Type B pancreatic cell (in vitro differentiated cells): ENCODE data around the gene NDUFA8. TPM values are rescaled to one million over a fixed set of nuclear protein-coding genes. Genes with fewer than 3 reads are reported as not detected.

Source experiments
- DNase-seq: peaks from one replicate; pipeline ENCODE4 v3.0.0; 2021; ENCODE audit warnings: mixed read lengths; ENCODE audit not compliant: unreplicated experiment; ENCODE audit errors: extremely low spot score
- H3K27ac Mint-ChIP-seq: 2 replicates; pipeline ENCODE4 v1.8.0; 2021; ENCODE audit warnings: mild to moderate bottlenecking, mixed read lengths
- H3K27me3 Mint-ChIP-seq: 2 replicates; pipeline ENCODE4 v1.8.0; 2021; ENCODE audit warnings: mixed read lengths
- H3K36me3 Mint-ChIP-seq: 2 replicates; pipeline ENCODE4 v1.8.0; 2021; ENCODE audit warnings: mixed read lengths
- H3K4me1 Mint-ChIP-seq: one replicate; pipeline ENCODE4 v1.8.0; 2021; ENCODE audit warnings: mixed read lengths; ENCODE audit not compliant: unreplicated experiment
- H3K4me3 Mint-ChIP-seq: 2 replicates; pipeline ENCODE4 v1.8.0; 2021; ENCODE audit warnings: mild to moderate bottlenecking, mixed read lengths
- H3K9me3 Mint-ChIP-seq: 2 replicates; pipeline ENCODE4 v1.8.0; 2021; ENCODE audit warnings: mixed read lengths
- total RNA-seq: library from RNA; stranded (reverse); gene quantifications from 2 replicates; pipeline ENCODE4 v1.2.1, GENCODE V29; 2021; ENCODE audit warnings: low replicate concordance
- TF ChIP-seq, protein P1 (sequence below): fragments of 200-600 bp; sonication (generic); conservative IDR thresholded peaks from 2 replicates; pipeline ENCODE4 v1.5.0; 2021; ENCODE audit warnings: antibody characterized with exemption, mild to moderate bottlenecking

Gene NDUFA8
- total RNA-seq, 1 donor from 2014 or later: 65.4 TPM

DNA sequence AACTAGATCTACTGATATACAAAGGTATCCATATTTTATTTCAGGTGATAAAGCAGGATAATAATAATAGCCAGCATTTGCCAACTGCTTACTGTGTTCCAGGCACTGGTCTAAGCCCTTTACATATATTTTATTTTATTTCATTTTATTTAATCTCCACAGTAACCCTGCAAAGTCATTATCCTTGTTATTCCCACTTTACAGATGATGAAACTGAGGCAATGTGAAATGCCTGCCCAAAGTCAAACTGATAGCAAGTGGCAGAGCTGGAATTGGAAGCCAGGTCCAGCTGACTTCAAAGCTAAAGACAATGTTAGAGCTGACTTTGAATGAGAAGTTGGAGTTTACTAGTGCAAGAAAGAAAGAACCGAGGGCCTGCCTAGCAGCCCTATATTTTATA, 25.0 kb upstream of the NDUFA8 start:
- Mint-ChIP-seq H3K27me3 (peaks cover 8% of the 10 kb centered on the region), H3K9me3 (no peaks in the 10 kb centered on the region), H3K4me1 (peaks cover 17% of the 10 kb centered on the region), H3K36me3 (no peaks in the 10 kb centered on the region), H3K4me3 (no peak overlapping the region), H3K27ac (no peak overlapping the region)
- TF ChIP-seq, protein P1, sequence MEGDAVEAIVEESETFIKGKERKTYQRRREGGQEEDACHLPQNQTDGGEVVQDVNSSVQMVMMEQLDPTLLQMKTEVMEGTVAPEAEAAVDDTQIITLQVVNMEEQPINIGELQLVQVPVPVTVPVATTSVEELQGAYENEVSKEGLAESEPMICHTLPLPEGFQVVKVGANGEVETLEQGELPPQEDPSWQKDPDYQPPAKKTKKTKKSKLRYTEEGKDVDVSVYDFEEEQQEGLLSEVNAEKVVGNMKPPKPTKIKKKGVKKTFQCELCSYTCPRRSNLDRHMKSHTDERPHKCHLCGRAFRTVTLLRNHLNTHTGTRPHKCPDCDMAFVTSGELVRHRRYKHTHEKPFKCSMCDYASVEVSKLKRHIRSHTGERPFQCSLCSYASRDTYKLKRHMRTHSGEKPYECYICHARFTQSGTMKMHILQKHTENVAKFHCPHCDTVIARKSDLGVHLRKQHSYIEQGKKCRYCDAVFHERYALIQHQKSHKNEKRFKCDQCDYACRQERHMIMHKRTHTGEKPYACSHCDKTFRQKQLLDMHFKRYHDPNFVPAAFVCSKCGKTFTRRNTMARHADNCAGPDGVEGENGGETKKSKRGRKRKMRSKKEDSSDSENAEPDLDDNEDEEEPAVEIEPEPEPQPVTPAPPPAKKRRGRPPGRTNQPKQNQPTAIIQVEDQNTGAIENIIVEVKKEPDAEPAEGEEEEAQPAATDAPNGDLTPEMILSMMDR: no peak
- DNase-seq: no peak

DNA sequence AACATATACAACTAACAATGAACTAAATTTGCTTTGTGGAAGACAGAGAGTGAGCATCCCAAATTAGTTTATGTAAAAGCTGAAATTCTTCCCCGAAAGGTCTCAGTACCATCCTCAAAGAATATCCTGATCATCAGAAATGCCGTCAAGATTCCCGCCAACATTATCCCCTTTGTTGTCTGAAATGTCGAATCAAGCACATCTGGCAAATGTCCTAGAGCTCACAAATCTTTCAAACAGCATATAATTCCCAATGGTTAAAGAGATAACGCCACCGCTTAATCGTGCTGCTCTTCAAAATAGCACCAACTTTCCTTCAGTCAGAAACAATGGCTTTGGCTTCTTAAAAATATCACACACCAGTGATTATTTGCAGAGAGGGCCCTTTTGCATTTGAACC, 23.9 kb upstream of the NDUFA8 start:
- no peak overlapping the region for H3K4me3 Mint-ChIP-seq
- no peaks in the 10 kb centered on the region for H3K9me3 Mint-ChIP-seq
- H3K36me3 Mint-ChIP-seq: no peaks in the 10 kb centered on the region
- H3K27ac Mint-ChIP-seq: no peak overlapping the region
- no peak for DNase-seq
- H3K4me1 Mint-ChIP-seq: peaks cover 17% of the 10 kb centered on the region
- H3K27me3 Mint-ChIP-seq: peaks cover 15% of the 10 kb centered on the region
- TF ChIP-seq, protein P1: no peak

DNA sequence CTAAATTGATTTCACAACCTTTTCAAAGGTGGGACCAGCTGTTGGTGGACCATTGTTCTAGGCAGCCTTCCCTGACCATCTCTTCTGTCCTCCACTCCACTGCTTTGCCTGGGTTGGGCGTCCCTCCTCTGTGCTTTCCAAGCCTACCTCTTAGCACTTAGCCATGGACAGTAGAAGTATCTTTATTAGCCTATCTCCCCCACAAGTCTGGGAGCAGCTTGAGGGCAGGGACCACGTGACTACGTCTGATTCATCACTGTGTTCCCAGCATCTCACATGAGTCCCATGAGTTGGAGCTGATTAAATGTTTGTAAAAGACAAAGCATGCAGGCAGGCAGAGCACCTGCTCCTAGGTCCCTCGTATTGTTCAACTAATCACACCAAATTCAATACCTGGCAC, 21.1 kb upstream of the NDUFA8 start:
- TF ChIP-seq, protein P1: no peak
- H3K36me3 Mint-ChIP-seq: no peaks in the 10 kb centered on the region
- no peak for DNase-seq
- no peak overlapping the region for H3K4me3 Mint-ChIP-seq
- H3K27me3 Mint-ChIP-seq: peaks cover 26% of the 10 kb centered on the region
- no peaks in the 10 kb centered on the region for H3K4me1 Mint-ChIP-seq
- H3K27ac Mint-ChIP-seq: no peak overlapping the region
- H3K9me3 Mint-ChIP-seq: no peaks in the 10 kb centered on the region

DNA sequence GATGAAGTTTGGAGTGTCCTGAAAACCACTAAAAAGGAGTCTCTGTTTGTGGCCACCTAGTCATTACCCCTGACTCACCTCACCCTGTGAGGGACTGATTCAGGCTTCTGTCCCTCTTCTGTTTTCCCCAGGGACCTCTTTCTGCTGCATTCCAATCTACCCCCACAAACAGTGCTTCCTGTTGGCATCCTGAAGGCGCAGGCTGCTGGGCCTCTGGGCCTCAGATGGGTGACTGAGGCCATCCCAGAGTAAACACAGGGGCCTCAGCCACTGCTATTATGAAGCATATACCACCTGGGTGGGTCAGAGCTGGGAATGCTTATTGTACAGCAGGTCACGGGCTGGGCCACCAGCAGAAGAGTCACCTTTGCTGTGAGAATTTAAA, 20.1 kb upstream of the NDUFA8 start:
- H3K4me3 Mint-ChIP-seq: no peak overlapping the region
- DNase-seq: no peak
- no peaks in the 10 kb centered on the region for H3K36me3 Mint-ChIP-seq
- H3K27ac Mint-ChIP-seq: no peak overlapping the region
- TF ChIP-seq, protein P1: no peak
- peaks cover 32% of the 10 kb centered on the region for H3K27me3 Mint-ChIP-seq
- H3K4me1 Mint-ChIP-seq: no peaks in the 10 kb centered on the region
- no peaks in the 10 kb centered on the region for H3K9me3 Mint-ChIP-seq

DNA sequence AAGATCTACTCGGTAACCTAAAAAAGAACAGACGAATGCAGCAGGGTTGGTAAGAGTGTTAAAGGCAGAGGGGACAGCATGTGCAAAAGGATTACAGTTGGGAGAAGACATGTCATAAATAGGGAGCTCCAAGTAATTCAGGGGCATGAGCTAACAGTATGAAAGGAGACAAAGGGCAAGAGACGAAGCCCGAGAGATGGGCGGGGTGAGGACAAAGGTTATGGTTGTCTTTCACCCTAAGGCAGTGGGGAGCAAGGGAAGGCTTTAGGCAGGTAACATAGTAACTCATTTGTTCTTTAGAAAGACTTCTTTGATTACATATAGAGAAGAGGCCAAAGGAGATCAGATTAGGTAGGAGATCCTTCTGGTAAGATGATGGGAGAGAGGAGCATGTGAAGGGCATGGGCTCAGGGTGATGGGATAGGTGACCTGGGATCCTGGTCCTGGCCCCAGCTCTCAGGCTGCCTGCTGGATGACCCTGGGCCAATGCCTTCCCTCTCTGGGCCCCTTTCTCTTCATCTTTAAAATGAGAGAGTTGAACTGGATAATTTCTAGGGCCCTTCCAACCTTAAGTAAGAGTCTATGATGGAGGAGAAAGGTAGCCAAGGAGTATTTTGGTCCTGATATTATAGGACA, 19.6 kb upstream of the NDUFA8 start:
- no peak overlapping the region for H3K27ac Mint-ChIP-seq
- DNase-seq: no peak
- peaks cover 34% of the 10 kb centered on the region for H3K27me3 Mint-ChIP-seq
- H3K4me3 Mint-ChIP-seq: no peak overlapping the region
- no peaks in the 10 kb centered on the region for H3K4me1 Mint-ChIP-seq
- TF ChIP-seq, protein P1: no peak
- no peaks in the 10 kb centered on the region for H3K9me3 Mint-ChIP-seq
- no peaks in the 10 kb centered on the region for H3K36me3 Mint-ChIP-seq

DNA sequence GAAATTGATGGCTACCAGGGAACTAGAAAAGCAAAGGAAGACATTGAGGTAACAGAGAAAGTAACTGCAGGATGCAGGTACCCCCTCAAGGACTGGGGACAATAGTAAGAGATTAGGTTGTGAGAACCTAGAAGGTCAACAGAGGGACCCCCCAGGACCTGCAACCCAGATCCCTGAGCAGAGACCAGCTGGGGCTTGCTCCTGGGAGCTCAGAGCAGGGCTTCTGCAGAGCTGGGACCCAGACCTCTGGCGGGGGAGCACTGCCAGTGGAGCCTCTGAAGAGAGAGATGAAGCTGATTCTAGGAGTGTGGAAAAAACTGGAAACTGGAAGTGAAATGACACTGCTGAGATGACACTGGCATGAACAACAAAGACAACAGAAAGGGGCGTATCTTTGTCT, 17.3 kb upstream of the NDUFA8 start:
- no peaks in the 10 kb centered on the region for H3K4me1 Mint-ChIP-seq
- H3K27ac Mint-ChIP-seq: no peak overlapping the region
- H3K27me3 Mint-ChIP-seq: peaks cover 45% of the 10 kb centered on the region
- H3K4me3 Mint-ChIP-seq: no peak overlapping the region
- H3K36me3 Mint-ChIP-seq: no peaks in the 10 kb centered on the region
- TF ChIP-seq, protein P1: no peak
- no peaks in the 10 kb centered on the region for H3K9me3 Mint-ChIP-seq
- DNase-seq: no peak
